ENCODE data around the gene PHETA1. TPM values are rescaled to one million over a fixed set of nuclear protein-coding genes. Genes with fewer than 3 reads are reported as not detected.
A peak's percentile ranks its signal among the peaks of the same experiment; 100 is the strongest.

PHETA1 gene
- polyA plus RNA-seq, 1 experiment, result 5.3 TPM

GRCh38 chr12:111410431-111411184 is 41.7 kb upstream of the PHETA1 start:
- ChIA-PET POLR2A (no interaction called here), CTCF (interaction anchor here (0.6 to 7.5 kb wide), 5 partner anchors 9 to 55 kb away, joined by 3 to 40 read pairs (median 5); no protein-coding TSS in a partner anchor)
- no peak overlapping the region for H3K4me3 ChIP-seq (ENCODE audit: low read depth, low read length)
- no peaks in the 10 kb centered on the region for H3K36me3 ChIP-seq (ENCODE audit: control insufficient read depth, insufficient read depth, low read length)
- no peak for TF ChIP-seq CTCF (IDR thresholded peaks at IDR 0.05; ENCODE audit: insufficient read depth, low read depth, low read length)
- H3K27me3 ChIP-seq (ENCODE audit: control insufficient read depth, insufficient read depth, low read length), result no peaks in the 10 kb centered on the region
- no peak for DNase-seq (ENCODE audit: low read depth)

GRCh38 chr12:111409780-111410430 is 41.0 kb upstream of the PHETA1 start:
- H3K36me3 ChIP-seq (ENCODE audit: control insufficient read depth, insufficient read depth, low read length), result no peaks in the 10 kb centered on the region
- ChIA-PET CTCF (interaction anchor here (0.6 to 7.5 kb wide), 7 partner anchors 10 to 55 kb away, joined by 3 to 40 read pairs (median 4); no protein-coding TSS in a partner anchor), POLR2A (interaction anchor here (0.6 kb wide), 1 partner anchor 39 kb away, joined by 3 read pairs; no protein-coding TSS in a partner anchor)
- no peak for TF ChIP-seq CTCF (IDR thresholded peaks at IDR 0.05; ENCODE audit: insufficient read depth, low read depth, low read length)
- H3K4me3 ChIP-seq (ENCODE audit: low read depth, low read length), result peak overlapping the region; percentile 23
- DNase-seq (ENCODE audit: low read depth), result no peak
- H3K27me3 ChIP-seq (ENCODE audit: control insufficient read depth, insufficient read depth, low read length), result no peaks in the 10 kb centered on the region

- Histone ChIP-seq H3K4me3 (ENCODE audit: low read depth, low read length) (peak overlapping the region; percentile 23), H3K27me3 (ENCODE audit: control insufficient read depth, insufficient read depth, low read length) (no peaks in the 10 kb centered on the region), H3K36me3 (ENCODE audit: control insufficient read depth, insufficient read depth, low read length) (no peaks in the 10 kb centered on the region)
- TF ChIP-seq CTCF (IDR thresholded peaks at IDR 0.05; ENCODE audit: insufficient read depth, low read depth, low read length), result no peak
- ChIA-PET CTCF (interaction anchor here (0.6 to 7.5 kb wide), 3 partner anchors 13 to 42 kb away, joined by 3 to 40 read pairs (median 3); no protein-coding TSS in a partner anchor), POLR2A (no interaction called here)
- DNase-seq (ENCODE audit: low read depth), result no peak
Observed at GRCh38 chr12:111409403-111409779, 40.5 kb upstream of the PHETA1 start.

GRCh38 chr12:111408686-111409402 is 39.9 kb upstream of the PHETA1 start:
- Histone ChIP-seq H3K27me3 (ENCODE audit: control insufficient read depth, insufficient read depth, low read length) (no peaks in the 10 kb centered on the region), H3K4me3 (ENCODE audit: low read depth, low read length) (peak overlapping the region; percentile 23; the same call in 1 of the 2 replicates), H3K36me3 (ENCODE audit: control insufficient read depth, insufficient read depth, low read length) (no peaks in the 10 kb centered on the region)
- TF ChIP-seq CTCF (IDR thresholded peaks at IDR 0.05; ENCODE audit: insufficient read depth, low read depth, low read length), result no peak
- POLR2A ChIA-PET, result no interaction called here
- CTCF ChIA-PET, result interaction anchor here (1.0 to 7.5 kb wide), 4 partner anchors 11 to 43 kb away, joined by 3 to 40 read pairs (median 4); no protein-coding TSS in a partner anchor
- no peak for DNase-seq (ENCODE audit: low read depth)

GRCh38 chr12:111408116-111408440 is 39.2 kb upstream of the PHETA1 start:
- no peaks in the 10 kb centered on the region for H3K27me3 ChIP-seq (ENCODE audit: control insufficient read depth, insufficient read depth, low read length)
- ChIA-PET CTCF (interaction anchor here (0.9 to 7.5 kb wide), 4 partner anchors 11 to 44 kb away, joined by 4 to 40 read pairs (median 4); no protein-coding TSS in a partner anchor), POLR2A (no interaction called here)
- no peaks in the 10 kb centered on the region for H3K36me3 ChIP-seq (ENCODE audit: control insufficient read depth, insufficient read depth, low read length)
- no peak for DNase-seq (ENCODE audit: low read depth)
- TF ChIP-seq CTCF (IDR thresholded peaks at IDR 0.05; ENCODE audit: insufficient read depth, low read depth, low read length), result no peak
- 0 out of 2 replicates have a peak overlapping the region, but pooled peaks have one; percentile 2 for H3K4me3 ChIP-seq (ENCODE audit: low read depth, low read length)
